Loucy (cell line): Measurements from ENCODE around the gene SND1.

ENCODE experiments used
- H2AFZ ChIP-seq: fragments of 200-600 bp; sonication (generic); 2 replicates; pipeline ENCODE4 v1.6.0; 2016; ENCODE audit warnings: antibody characterized with exemption, mild to moderate bottlenecking, low read length, moderate library complexity
- H3F3A ChIP-seq: fragments of 200-600 bp; 2 replicates; pipeline ENCODE4 v1.6.0; 2016; ENCODE audit warnings: antibody characterized with exemption, low read depth, mild to moderate bottlenecking
- H3K27me3 ChIP-seq: fragments of 200-600 bp; sonication (generic); 2 replicates; pipeline ENCODE4 v1.6.1; 2014; ENCODE audit warnings: low read length, mild to moderate bottlenecking; ENCODE audit not compliant: insufficient read depth, poor library complexity, severe bottlenecking
- H3K36me3 ChIP-seq: fragments of 200-600 bp; sonication (generic); 2 replicates; pipeline ENCODE4 v1.6.1; 2016; ENCODE audit warnings: low read length; ENCODE audit not compliant: insufficient read depth
- H3K4me1 ChIP-seq: fragments of 200-600 bp; sonication (generic); 2 replicates; pipeline ENCODE4 v1.5.1; 2014; ENCODE audit warnings: low read length, mild to moderate bottlenecking; ENCODE audit not compliant: insufficient read depth, poor library complexity, severe bottlenecking
- H3K4me2 ChIP-seq: fragments of 200-600 bp; sonication (generic); 2 replicates; pipeline ENCODE4 v1.6.0; 2014; ENCODE audit warnings: antibody characterized with exemption, low read length, low read depth, mild to moderate bottlenecking; ENCODE audit not compliant: poor library complexity, severe bottlenecking
- H3K4me3 ChIP-seq: fragments of 200-600 bp; sonication (generic); 2 replicates; pipeline ENCODE4 v1.5.1; 2014; ENCODE audit warnings: low read length, mild to moderate bottlenecking, mixed read lengths; ENCODE audit not compliant: poor library complexity, severe bottlenecking
- H3K79me2 ChIP-seq: fragments of 200-600 bp; sonication (generic); 2 replicates; pipeline ENCODE4 v1.6.1; 2014; ENCODE audit warnings: low read length; ENCODE audit not compliant: insufficient read depth
- H3K9ac ChIP-seq: fragments of 200-600 bp; sonication (generic); 2 replicates; pipeline ENCODE4 v1.6.0; 2014; ENCODE audit warnings: mild to moderate bottlenecking, low read depth, low read length, moderate library complexity; ENCODE audit not compliant: poor library complexity, severe bottlenecking
- H3K9me2 ChIP-seq: fragments of 200-600 bp; sonication (generic); replicated peaks from 2 replicates; pipeline ENCODE4 v1.6.1; 2016; ENCODE audit warnings: low read depth, low read length, mixed read lengths
- H3K9me3 ChIP-seq: fragments of 200-600 bp; sonication (generic); 2 replicates; pipeline ENCODE4 v1.6.1; 2014; ENCODE audit warnings: mild to moderate bottlenecking, antibody characterized with exemption, low read length, low read depth; ENCODE audit not compliant: insufficient read depth
- H4K20me1 ChIP-seq: fragments of 200-600 bp; sonication (generic); 2 replicates; pipeline ENCODE4 v1.6.0; 2014; ENCODE audit warnings: antibody characterized with exemption, low read length, mild to moderate bottlenecking; ENCODE audit not compliant: insufficient read depth, poor library complexity, severe bottlenecking
- CTCF ChIP-seq: fragments of 200-600 bp; sonication (generic); conservative IDR thresholded peaks from 2 replicates; pipeline ENCODE4 v1.5.1; 2014; ENCODE audit warnings: mild to moderate bottlenecking, antibody characterized with exemption, low read length
- EZH2phosphoT487 ChIP-seq: fragments of 200-600 bp; IDR thresholded peaks from 2 replicates; pipeline ENCODE4 v1.6.1; 2018; ENCODE audit warnings: antibody characterized with exemption, mild to moderate bottlenecking, moderate library complexity, borderline replicate concordance

The SND1 gene

GRCh38 chr7:127632276-127632910 is 19.6 kb upstream of the SND1 start:
- H3K9me3 ChIP-seq = no peaks in the 10 kb centered on the region
- TF ChIP-seq EZH2phosphoT487 = no peak
- no peak for TF ChIP-seq CTCF
- no peaks in the 10 kb centered on the region for H4K20me1 ChIP-seq
- H3K9ac ChIP-seq = no peak overlapping the region
- H3K36me3 ChIP-seq = no peaks in the 10 kb centered on the region
- H3K4me2 ChIP-seq = no peak overlapping the region
- H2AFZ ChIP-seq = no peak overlapping the region
- no peaks in the 10 kb centered on the region for H3K4me1 ChIP-seq
- H3K79me2 ChIP-seq = no peaks in the 10 kb centered on the region
- no peaks in the 10 kb centered on the region for H3F3A ChIP-seq
- no peak overlapping the region for H3K4me3 ChIP-seq
- no peaks in the 10 kb centered on the region for H3K9me2 ChIP-seq
- H3K27me3 ChIP-seq = no peaks in the 10 kb centered on the region

DNA sequence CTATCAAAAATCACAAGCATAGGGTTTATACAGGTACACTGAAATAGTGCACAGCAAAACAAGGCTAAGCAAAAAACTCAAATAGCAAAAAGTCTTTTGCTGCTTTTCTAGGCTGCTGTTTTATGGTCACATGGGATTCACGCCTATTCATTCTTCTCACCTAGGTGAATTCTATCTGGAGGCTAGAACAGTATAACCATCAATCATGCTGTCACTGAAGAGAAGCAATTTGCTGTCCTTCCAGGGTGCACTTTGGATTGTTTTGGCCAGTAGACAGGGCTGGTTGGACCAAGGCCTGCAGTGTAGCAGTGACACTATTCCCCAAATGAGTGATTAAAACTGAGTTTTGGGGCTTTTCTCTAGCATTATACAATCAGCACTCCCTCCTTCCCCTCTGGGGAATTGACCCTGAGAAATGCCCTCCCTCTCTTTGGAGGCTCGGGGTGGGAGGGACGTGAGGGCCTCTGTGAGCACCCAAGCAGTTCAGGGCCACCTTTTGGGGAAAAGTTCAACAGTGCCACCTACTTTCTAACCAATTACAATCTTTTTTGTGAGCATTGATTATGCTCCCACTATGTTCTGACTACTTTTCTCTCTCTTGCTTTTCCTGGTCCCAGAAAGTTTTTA is 16.2 kb upstream of the SND1 start:
- Histone ChIP-seq H3K4me3 (no peak overlapping the region), H3K27me3 (no peaks in the 10 kb centered on the region), H2AFZ (no peak overlapping the region), H4K20me1 (no peaks in the 10 kb centered on the region), H3K9me3 (no peaks in the 10 kb centered on the region), H3K9me2 (no peaks in the 10 kb centered on the region), H3K79me2 (no peaks in the 10 kb centered on the region), H3K9ac (no peak overlapping the region), H3K4me1 (no peaks in the 10 kb centered on the region), H3K4me2 (no peak overlapping the region), H3F3A (no peaks in the 10 kb centered on the region), H3K36me3 (no peaks in the 10 kb centered on the region)
- TF ChIP-seq CTCF (no peak), EZH2phosphoT487 (no peak)

GRCh38 chr7:127638197-127638596 is 13.8 kb upstream of the SND1 start:
- Histone ChIP-seq H3K4me1 (no peaks in the 10 kb centered on the region), H3K79me2 (no peaks in the 10 kb centered on the region), H3K9ac (no peak overlapping the region), H3K27me3 (no peaks in the 10 kb centered on the region), H3K4me2 (no peak overlapping the region), H2AFZ (no peak overlapping the region), H3K36me3 (no peaks in the 10 kb centered on the region), H3K9me3 (no peaks in the 10 kb centered on the region), H4K20me1 (no peaks in the 10 kb centered on the region), H3K4me3 (no peak overlapping the region), H3K9me2 (no peaks in the 10 kb centered on the region), H3F3A (no peaks in the 10 kb centered on the region)
- TF ChIP-seq EZH2phosphoT487 = no peak
- no peak for TF ChIP-seq CTCF
